T47D (cell line): ENCODE measurements around the gene TEPSIN.

Experiments used
- DNase-seq, 2 experiments: peaks; one replicate each; pipeline versions ENCODE4 v3.0.0 to v3.0.0-alpha.2; 2011 to 2012; ENCODE audit warnings: low read depth in 1 of 2, low spot score in 1 of 2
- JUND ChIP-seq: IDR thresholded peaks from 2 replicates; pipeline ENCODE4 v1.6.1; 2012; ENCODE audit warnings: low read depth
- in situ Hi-C: cut with HindIII; loops from 2 replicates; pipeline ENCODE4 v1.10.0; 2016; ENCODE audit warnings: low sequenced_read_pairs, low pct_unique_long_range_greater_than_20kb

TEPSIN gene

GRCh38 chr17:81235822-81236740 lies 2.8 kb downstream of the TEPSIN start:
- no peak for TF ChIP-seq JUND
- DNase-seq, result no peak
- in situ Hi-C loops, result no loop called here

- no peak for TF ChIP-seq JUND
- DNase-seq, result no peak
- in situ Hi-C loops, result no loop called here
Measured at GRCh38 chr17:81234940-81235821, 3.7 kb downstream of the TEPSIN start.

- DNase-seq, result no peak
- in situ Hi-C loops, result no loop called here
- no peak for TF ChIP-seq JUND
Measured at GRCh38 chr17:81234506-81234855, 4.4 kb downstream of the TEPSIN start.

GRCh38 chr17:81233811-81234505 lies 4.9 kb downstream of the TEPSIN start:
- in situ Hi-C loops, result no loop called here
- no peak for DNase-seq
- TF ChIP-seq JUND, result no peak

- TF ChIP-seq JUND, result no peak
- in situ Hi-C loops, result no loop called here
- DNase-seq, result no peak
Measured at GRCh38 chr17:81233316-81233715, 5.5 kb downstream of the TEPSIN start.

GRCh38 chr17:81232616-81233241 lies 6.1 kb downstream of the TEPSIN start:
- TF ChIP-seq JUND, result no peak
- in situ Hi-C loops, result no loop called here
- no peak for DNase-seq

GRCh38 chr17:81231766-81232581 lies 6.9 kb downstream of the TEPSIN start:
- in situ Hi-C loops, result no loop called here
- no peak for TF ChIP-seq JUND
- DNase-seq, result no peak

- no peak for TF ChIP-seq JUND
- in situ Hi-C loops, result no loop called here
Measured at GRCh38 chr17:81231121-81231645, 7.7 kb downstream of the TEPSIN start.

GRCh38 chr17:81230043-81230820 lies 8.6 kb downstream of the TEPSIN start:
- in situ Hi-C loops, result no loop called here
- TF ChIP-seq JUND, result no peak
- peak; percentile 57 to 68 for DNase-seq

More at GRCh38 chr17:81231121-81231645, 7.7 kb downstream of the TEPSIN start:
- no peak for DNase-seq

- DNase-seq, result no peak
- TF ChIP-seq JUND, result no peak
- in situ Hi-C loops, result no loop called here
Measured at GRCh38 chr17:81229666-81229920, 9.3 kb downstream of the TEPSIN start.
